ENCODE results near the gene SYTL3. TPM values are rescaled to one million over a fixed set of nuclear protein-coding genes. Genes with fewer than 3 reads are reported as not detected.
"Not testable (repeated sequence)": the region's sequence is repeated elsewhere in the genome, so short reads cannot be mapped to it uniquely, and the experiment has no call there.

Gene SYTL3, protein sequence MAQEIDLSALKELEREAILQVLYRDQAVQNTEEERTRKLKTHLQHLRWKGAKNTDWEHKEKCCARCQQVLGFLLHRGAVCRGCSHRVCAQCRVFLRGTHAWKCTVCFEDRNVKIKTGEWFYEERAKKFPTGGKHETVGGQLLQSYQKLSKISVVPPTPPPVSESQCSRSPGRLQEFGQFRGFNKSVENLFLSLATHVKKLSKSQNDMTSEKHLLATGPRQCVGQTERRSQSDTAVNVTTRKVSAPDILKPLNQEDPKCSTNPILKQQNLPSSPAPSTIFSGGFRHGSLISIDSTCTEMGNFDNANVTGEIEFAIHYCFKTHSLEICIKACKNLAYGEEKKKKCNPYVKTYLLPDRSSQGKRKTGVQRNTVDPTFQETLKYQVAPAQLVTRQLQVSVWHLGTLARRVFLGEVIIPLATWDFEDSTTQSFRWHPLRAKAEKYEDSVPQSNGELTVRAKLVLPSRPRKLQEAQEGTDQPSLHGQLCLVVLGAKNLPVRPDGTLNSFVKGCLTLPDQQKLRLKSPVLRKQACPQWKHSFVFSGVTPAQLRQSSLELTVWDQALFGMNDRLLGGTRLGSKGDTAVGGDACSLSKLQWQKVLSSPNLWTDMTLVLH
- total RNA-seq: 10 to 100 TPM in 3 of 4 donors, 1 to 10 TPM in 1; 4.8 to 23.1 (median 11.3) TPM

DNA sequence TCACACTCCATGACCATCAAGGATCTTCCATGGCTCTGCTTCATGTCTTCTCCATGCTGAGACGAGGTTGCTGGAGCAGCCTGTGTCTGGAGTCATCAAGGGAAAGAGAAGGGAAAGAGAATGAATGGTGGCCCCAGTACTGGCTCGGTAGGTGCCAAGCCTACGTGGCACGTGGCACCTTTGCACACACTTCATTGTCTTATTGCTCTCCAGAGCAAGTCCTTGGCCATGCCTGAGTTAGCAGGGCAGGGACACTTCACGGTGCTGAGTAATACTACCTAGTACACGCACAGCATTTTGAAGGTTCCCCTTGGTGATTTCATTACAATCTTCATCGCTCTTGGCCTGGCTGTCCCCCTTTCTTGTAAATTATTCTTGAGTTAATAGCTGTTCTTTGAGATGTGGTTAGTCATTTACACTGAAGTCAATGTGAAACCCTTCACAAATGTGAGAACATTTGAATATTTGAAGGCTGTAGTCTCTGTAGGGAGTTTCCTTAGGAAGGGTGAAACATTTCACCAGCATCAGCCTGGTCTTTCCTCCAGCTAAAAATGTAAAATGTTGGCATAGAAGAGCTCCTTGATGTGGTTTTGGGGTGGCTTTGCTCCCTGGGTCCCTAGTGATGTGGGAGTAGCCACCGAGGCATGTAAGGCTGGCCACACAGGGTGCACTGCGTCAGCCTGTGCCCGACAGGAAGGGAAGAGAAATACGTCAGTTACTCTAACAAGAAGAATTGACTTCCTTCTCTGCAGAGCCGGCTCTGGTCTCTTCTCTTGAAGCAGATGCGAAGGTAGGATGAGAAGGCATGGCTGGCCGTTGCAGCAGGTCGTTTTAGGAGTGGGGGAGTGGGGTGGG lies at the start of gene SYTL3:
Gene SYTL3, plus strand, starts transcription at position 766 of the 855 bp plus-strand sequence. CDS start 13,215 bp downstream, outside the sequence.
- peak in 2 of 3 donors; percentile 87 to 93 for DNase-seq
- H3K4me3 ChIP-seq: peak within 1 kb of the TSS in 3 of 4 donors; percentile 8 to 24 (median 15)

DNA sequence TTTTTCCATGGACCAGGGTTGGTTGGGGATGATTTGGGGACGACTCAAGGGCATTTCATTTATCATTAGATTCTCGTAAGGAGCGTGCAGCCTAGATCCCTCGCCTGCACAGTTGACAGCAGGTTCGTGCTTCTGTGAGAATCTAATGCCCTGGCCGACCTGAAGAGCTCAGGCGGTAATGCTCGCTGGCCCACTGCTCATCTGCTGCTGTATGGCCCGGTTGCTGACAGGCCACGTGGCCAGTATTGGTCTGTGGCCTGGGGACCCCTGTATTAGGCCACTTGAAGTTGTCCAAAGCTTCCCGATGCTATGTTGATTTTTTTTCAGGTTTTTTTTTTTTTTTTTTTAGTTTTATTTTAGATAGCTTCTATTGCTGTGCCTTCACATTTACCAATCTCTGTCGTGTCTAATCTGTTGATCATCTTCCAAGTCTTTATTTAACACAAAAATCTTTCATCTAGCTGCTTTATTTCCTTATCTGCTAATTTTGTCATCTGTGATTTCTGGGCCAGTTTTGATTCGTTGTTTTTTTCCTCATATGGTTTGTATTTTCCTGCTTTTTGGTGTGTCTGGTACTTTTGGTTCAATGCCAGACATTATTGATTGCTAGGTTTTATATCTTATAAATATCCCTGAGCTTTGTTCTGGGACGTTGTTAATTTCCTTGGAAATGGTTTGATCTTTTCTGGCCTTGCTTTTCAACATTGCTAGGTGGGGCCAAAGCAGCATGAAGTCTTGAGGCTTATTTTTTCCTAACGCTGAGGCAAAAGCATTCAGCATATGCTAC lies 46.4 kb upstream of the SYTL3 start:
- no peak for DNase-seq
- TF ChIP-seq, protein P1, sequence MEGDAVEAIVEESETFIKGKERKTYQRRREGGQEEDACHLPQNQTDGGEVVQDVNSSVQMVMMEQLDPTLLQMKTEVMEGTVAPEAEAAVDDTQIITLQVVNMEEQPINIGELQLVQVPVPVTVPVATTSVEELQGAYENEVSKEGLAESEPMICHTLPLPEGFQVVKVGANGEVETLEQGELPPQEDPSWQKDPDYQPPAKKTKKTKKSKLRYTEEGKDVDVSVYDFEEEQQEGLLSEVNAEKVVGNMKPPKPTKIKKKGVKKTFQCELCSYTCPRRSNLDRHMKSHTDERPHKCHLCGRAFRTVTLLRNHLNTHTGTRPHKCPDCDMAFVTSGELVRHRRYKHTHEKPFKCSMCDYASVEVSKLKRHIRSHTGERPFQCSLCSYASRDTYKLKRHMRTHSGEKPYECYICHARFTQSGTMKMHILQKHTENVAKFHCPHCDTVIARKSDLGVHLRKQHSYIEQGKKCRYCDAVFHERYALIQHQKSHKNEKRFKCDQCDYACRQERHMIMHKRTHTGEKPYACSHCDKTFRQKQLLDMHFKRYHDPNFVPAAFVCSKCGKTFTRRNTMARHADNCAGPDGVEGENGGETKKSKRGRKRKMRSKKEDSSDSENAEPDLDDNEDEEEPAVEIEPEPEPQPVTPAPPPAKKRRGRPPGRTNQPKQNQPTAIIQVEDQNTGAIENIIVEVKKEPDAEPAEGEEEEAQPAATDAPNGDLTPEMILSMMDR (IDR thresholded peaks at IDR 0.05): no peak
- TF ChIP-seq POLR2A (IDR thresholded peaks at IDR 0.05): no peak

More for the DNA sequence above, at the start of gene SYTL3:
- peaks cover 0 to 13% (median 7%) of the 10 kb centered on the region in 4 donors for H3K4me1 ChIP-seq
- no peaks in the 10 kb centered on the region for H3K27me3 ChIP-seq
- H3K36me3 ChIP-seq: no peaks in the 10 kb centered on the region
- H3K9me3 ChIP-seq: no peaks in the 10 kb centered on the region
- H3K27ac ChIP-seq: peak within 1 kb of the TSS; percentile 72 to 78 (median 76)
- TF ChIP-seq POLR2A (IDR thresholded peaks at IDR 0.05): peak; percentile 62 to 64
- TF ChIP-seq, protein P1 (IDR thresholded peaks at IDR 0.05): no peak

DNA sequence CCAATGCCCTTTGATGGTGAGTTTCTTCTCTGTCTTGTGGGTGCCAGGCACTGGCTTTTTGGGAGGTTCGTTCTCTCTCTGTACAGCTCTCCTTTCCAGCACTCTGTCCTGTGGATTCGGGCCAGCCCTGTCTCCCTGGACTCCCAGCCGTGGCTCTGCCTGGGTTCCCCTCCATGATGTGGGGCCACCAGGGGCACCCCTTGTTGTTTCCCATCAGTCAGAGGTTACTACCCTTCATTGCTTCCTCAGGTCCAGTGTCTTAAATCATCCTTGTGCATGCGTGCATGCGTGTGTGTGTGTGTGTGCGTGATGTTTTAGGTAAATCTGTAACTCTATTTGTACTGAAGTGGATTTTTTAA lies 45.8 kb upstream of the SYTL3 start:
- no peak for DNase-seq
- Histone ChIP-seq H3K9me3 (no peaks in the 10 kb centered on the region), H3K4me3 (no peak overlapping the region), H3K4me1 (no peaks in the 10 kb centered on the region), H3K27me3 (no peaks in the 10 kb centered on the region), H3K27ac (no peak overlapping the region), H3K36me3 (peaks cover 0 to 59% (median 0%) of the 10 kb centered on the region in 3 donors)
- TF ChIP-seq, protein P1 (IDR thresholded peaks at IDR 0.05): no peak
- TF ChIP-seq POLR2A (IDR thresholded peaks at IDR 0.05): no peak

More for the DNA sequence above, 46.4 kb upstream of the SYTL3 start:
- Histone ChIP-seq H3K4me3 (no peak overlapping the region), H3K36me3 (peaks cover 0 to 59% (median 0%) of the 10 kb centered on the region in 3 donors), H3K27me3 (no peaks in the 10 kb centered on the region), H3K9me3 (no peaks in the 10 kb centered on the region), H3K27ac (no peak overlapping the region), H3K4me1 (no peaks in the 10 kb centered on the region)

DNA sequence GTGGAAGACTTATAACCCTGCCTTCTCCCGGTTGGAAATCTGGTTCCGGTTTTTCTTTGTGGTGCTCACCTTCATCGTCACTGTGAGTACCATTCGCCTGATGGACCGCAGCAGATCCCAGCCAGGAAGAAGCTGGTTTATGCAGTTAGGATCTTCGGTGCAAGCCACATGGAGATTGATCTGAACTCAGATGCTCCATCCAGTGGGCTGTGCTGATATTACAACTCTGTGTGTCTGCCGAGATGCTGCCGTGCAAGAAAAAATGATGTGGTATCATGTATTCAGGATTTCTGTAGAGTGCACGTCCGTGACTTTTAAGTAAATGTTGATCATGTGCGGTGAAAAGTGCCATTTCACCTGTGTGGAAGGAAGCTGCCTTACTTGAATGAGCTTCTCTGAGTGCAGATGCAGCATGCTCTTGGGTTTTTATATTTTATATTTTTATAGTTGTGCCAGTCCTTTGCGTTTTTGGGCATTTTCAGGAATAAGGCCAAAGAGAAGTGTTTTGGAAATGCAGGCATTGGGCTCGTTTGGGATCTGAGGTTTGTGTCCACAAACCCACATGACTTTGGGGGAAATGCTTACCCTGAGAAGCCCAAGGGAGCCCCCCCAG lies 44.5 kb upstream of the SYTL3 start:
- Histone ChIP-seq H3K27ac (no peak overlapping the region), H3K27me3 (no peaks in the 10 kb centered on the region), H3K9me3 (no peaks in the 10 kb centered on the region), H3K36me3 (peaks cover 0 to 61% (median 0%) of the 10 kb centered on the region in 3 donors), H3K4me1 (no peaks in the 10 kb centered on the region), H3K4me3 (no peak overlapping the region)
- TF ChIP-seq, protein P1 (IDR thresholded peaks at IDR 0.05): peak; percentile 32 to 90 (median 78)
- no peak for TF ChIP-seq POLR2A (IDR thresholded peaks at IDR 0.05)
- DNase-seq: peak in 2 of 3 donors; percentile 60 to 84

DNA sequence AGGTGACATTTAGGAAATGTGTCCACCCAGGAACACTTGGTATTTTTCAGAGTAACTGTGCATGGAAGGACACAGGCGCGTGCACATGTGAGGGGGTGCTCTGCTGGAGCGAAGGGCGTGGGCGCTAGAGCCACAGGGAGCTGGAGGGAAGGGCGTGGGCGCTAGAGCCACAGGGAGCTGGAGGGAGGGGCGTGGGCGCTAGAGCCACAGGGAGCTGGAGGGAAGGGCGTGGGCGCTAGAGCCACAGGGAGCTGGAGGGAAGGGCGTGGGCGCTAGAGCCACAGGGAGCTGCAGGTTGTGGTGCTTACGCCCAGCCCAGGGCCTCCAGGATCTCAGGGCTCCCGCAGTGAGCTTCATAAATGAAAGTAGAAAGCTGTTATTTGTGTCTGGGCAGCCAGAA lies 43.8 kb upstream of the SYTL3 start:
- not testable (repeated sequence) for H3K9me3 ChIP-seq, H3K27me3 ChIP-seq, H3K4me3 ChIP-seq, H3K4me1 ChIP-seq, DNase-seq, H3K27ac ChIP-seq
- H3K36me3 ChIP-seq: peaks cover 0 to 63% (median 0%) of the 10 kb centered on the region in 3 donors

Data from Peyer's patch (tissue), 4 donors.